ENCODE results near the gene ADAM19.

Gene ADAM19, protein sequence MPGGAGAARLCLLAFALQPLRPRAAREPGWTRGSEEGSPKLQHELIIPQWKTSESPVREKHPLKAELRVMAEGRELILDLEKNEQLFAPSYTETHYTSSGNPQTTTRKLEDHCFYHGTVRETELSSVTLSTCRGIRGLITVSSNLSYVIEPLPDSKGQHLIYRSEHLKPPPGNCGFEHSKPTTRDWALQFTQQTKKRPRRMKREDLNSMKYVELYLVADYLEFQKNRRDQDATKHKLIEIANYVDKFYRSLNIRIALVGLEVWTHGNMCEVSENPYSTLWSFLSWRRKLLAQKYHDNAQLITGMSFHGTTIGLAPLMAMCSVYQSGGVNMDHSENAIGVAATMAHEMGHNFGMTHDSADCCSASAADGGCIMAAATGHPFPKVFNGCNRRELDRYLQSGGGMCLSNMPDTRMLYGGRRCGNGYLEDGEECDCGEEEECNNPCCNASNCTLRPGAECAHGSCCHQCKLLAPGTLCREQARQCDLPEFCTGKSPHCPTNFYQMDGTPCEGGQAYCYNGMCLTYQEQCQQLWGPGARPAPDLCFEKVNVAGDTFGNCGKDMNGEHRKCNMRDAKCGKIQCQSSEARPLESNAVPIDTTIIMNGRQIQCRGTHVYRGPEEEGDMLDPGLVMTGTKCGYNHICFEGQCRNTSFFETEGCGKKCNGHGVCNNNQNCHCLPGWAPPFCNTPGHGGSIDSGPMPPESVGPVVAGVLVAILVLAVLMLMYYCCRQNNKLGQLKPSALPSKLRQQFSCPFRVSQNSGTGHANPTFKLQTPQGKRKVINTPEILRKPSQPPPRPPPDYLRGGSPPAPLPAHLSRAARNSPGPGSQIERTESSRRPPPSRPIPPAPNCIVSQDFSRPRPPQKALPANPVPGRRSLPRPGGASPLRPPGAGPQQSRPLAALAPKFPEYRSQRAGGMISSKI

DNA sequence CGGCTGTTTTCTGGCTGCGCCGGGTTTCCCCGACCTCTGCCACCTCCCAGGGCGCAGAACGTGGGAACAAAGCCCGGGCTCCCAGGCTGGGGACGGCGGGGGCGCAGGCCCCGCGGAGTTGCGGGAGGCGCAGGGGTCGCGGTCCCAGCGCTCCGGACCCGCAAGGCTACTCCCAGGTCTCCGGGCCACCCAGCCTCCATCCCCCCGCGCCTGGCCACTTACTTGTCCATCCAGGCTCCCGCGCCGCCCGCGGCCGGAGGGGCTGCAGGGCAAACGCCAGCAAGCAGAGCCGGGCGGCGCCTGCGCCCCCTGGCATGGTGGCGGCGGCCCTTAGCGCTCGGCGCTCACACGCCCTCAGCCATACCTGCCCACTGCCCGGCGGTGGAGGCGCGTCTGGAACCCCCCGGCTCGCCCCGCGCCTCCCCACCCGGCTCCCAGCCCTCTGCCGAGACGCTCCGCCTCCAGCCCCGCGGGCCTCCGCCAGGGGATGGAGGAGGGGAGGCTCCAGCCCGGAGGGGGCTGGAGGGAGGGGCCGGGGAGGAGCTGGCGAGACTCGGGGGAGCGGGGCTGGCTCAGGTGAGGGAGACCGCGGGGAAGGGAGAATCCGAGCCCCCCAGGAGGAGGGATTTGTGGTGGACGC is at the start of gene ADAM19:
Gene ADAM19, minus strand, starts transcription at position 395 of the 640 bp plus-strand sequence. Its CDS starts 79 bp downstream, at position 316.
- DNase-seq, result peak in 21 of 58 donors; percentile 19 to 60 (median 42)

DNA sequence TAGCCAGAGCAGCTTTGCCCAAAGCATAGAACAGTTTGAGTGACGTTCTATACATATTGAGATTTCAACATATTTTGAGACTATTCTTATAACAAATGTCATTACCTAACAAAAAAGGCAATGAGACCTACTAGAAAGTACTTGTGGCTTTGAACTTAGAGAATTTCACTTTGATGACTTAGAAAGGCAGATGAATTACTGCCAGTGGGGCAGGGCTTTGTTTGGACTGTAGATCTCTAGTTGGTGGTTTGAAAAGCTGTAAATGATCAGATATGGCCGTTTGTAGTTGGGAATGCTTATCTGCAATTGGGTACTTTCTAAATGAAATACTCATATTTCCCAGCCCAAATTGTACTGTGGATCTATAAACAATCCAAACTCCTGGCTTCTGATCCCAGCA is 48.6 kb upstream of the ADAM19 start:
- no peak for DNase-seq

DNA sequence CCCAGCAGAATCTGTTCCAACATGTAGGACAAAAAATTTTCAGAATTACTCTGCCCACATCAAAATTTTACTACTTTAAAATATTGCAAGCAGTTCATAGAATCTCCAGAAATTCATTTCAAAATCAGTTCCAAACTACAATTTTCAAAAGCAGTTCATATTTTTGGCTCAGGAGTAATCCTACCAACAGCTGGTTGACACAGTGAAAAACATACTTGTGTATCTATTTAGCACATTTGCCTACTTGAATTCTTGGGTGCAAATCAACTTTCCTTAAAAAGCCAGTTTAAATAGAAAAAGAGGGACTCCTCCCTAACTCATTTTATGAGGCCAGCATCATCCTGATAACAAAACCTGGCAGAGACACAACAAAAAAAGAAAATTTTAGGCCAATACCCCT is 45.2 kb upstream of the ADAM19 start:
- DNase-seq, result peak in 1 of 58 donors; percentile 18

DNA sequence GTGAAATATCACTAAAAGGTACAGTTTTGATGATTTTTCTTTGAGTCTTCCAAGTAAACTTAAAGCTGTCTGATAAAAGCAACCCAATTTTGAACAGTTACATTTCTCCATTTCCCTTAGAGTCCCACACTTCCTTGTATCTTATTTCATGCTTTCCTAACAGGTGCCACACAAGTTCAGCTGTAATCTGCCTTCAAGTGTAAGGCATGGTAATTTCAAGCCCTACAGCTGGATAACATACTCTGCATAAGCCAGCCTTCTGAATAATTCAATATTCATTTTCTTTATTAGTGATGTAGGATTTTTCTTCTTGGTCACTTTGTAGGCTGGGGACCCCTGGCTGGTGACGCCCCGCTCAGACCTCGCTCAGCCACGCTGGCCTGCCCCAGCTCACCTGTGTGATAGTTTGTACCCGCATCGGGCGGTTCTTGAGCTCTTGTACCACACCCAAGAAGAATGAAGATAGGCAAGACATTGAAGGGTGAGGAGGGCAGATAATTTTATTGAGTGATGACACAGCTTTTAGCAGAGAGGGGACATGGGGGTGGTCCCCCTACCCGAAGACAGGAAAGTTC is 42.7 kb upstream of the ADAM19 start:
- no peak for DNase-seq

DNA sequence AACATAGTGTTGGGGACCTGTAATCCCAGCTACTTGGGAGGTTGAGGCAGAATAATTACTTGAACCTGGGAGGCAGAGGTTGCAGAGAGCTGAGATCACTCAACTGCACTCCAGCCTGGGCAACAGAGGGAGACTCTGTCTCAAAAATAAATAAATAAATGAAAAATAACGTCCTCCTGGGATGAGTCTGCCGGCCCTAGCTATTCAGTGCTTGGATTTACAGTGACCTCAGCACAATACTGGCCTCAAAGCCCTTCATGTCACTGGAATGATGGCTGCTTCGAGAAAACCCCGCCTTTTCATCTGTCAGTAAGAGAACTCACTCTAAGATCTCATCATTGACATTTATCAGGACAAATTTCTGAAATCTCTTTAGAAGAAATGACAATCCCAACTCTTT is 41.2 kb upstream of the ADAM19 start:
- no peak for DNase-seq

DNA sequence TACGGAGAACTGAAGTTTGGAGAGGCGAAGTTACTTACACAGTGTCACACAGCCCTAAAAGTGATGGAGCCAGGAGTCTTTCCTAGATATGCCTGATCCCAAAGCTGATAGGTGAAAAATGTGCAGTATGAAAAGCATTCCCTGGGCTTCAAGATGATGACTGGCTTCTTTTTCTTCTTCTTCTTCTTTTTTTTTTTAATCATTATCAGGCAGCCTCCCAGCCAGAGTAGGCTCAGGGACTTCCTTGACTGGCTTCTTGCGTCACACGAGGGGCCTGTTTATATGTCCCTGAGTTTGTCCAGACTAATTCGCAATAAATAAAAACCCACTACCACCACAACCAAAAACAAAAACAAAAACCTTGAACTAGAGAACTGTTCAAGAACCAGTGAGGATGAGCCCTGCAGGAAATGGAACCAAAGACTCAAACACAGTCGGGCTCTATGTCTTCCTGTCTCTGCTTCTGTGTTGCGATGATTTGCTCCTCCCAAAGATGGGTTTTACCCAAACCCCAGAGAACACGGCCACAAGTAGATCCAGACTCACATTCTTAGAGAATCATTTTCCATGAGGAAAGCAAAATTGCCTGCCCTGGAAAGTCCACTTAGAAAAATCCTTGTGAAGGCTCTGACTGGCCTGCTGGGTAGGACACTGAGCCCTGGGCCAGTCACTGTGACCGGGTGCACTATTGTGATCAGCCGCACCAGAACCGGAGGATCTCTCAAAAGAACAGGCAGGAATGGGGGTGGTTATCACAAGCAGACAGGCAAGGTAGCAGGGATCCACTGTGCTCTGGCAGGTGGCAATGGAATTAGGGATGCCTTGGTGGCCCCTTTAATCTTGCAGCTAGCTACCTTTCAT is 38.0 kb upstream of the ADAM19 start:
- DNase-seq, result no peak

DNA sequence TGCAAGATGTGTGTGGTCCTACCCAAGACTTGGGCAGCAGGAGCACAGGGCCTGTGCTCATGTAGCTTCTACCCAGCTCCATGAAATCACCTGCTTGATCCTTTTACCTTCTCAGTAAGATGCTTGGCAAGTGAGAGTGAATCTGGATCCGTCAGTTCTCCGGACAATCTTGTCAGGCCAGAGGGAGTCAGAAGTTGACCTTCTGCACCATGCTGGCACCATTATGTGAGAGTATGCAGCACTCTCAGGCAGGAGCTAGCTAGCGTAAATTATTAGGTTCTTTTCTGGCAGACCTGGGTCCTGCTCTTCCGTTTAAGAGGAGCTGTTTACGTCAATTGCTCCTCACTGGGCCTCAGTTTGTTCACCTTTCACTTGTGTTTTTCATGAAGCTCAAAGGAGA is 37.0 kb upstream of the ADAM19 start:
- DNase-seq, result no peak

DNA sequence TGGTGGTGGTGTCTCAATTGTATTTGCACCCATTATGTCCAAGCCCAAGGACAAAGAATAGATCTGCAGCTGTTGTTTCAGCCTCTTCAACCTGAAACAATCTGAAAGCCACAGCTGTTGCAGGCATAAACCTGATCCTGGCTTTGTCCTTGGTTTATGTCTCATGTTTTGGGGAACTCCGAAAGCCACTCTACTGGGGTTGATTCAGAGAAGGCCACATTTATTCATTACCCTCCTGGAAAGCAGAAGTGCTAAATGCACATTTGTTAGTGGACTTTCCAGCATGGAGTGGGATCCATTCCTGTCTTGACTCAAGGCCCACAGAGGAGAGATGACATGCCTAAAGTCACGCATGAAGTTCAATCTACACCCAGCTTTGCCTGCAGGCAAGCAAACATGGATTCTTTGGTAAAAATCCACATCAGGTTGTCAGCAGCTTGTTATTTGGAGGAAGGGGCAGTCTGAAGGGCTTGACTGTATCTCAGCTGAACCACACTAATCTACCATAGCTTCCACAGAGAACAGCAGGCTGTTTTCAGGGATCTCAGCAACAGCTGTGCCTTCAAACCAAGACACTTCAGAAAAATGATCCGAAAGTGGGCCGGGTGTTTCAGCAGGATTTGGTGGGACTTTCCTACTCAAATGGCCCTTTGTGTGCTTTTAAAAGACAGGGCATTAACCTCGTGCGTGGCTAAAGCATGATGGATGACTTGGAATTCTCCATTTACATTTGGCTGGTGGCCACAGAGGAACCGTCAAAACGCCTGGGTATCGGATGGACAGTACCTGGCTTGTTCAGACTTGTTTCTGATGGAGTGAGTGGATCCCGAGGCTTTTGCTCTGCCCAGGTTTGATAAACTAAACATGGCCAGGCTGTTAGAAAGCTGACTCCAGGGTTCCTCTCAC is 36.2 kb upstream of the ADAM19 start:
- DNase-seq, result no peak

DNA sequence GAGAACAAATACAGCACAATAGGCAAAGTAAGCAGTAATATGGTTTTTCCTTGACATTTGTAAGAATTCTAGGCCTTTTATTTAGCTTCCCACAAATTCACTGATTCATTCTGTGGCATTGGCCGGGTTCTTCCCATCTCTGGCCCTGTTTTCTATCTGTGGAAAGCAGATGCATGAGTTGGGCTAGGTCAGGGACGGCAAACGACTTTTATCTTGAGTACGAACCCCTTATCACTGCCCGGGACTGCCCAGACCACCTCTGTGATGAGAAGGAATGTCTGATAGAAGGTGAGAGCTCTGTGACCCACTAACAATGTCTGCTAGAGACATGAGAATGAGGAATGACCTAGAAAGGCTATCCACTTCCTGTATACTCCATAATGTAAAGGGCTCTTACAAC is 35.4 kb upstream of the ADAM19 start:
- no peak for DNase-seq

DNA sequence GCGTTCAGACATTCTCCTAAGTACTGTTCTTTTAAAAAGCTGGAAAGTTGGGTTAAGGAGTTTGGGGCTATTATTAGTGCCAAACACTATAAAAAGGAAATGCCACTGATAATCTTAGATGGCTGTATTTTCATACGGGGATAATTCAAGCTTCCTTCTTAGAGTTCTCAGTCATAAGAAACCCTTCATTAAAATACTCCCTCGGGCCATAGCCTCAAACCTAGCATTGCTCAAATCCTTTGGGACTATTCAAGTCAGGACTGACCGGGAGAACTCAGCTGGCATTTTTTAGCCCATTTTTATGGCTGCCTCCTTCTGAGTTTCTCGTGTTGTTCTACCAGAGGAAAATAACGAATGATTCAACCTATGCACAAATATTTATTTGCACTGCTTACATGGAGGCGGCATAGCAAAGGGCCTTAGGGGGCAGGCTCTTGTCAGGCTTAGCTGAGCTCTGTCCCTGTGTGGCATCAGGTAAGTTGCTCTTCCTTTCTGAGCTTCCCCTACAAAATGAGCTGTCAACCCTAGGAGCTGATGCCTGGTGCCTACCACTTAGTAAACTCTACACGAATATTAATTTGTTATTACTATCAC is 33.5 kb upstream of the ADAM19 start:
- no peak for DNase-seq

DNA sequence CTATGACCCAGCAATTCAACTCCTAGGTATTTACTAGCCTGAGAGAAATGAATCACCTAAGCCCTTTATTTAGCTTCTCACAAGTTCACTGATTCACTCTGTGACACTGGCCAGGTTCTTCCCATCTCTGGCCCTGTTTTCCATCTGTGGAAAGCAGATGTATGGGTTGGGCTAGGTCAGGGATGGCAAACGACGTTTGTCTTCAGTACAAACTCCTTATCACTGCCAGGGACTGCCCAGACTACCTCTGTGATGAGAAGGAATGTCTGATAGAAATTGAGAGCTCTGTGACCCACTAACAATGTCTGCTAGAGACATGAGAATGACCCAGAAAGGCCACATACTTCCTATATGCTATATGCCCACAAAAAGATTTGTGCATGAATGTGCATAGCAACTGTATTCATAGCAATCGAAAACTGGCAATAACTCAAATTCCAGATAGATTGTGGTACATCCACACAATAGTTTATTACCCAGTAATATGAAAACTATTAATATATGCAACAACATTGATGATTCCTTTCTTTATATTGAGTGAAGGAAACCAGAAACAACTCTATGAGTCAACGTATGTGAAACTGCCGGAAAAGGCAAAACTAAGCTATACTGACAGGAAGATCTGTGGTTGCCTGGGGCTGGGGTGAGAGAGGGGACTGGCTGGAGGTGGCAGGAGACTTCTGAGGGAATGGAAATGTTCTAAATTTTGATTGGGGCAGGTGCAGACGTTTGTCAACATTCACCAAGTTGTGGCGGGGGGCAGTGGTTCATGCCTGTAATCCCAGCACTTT is 32.0 kb upstream of the ADAM19 start:
- DNase-seq, result no peak

DNA sequence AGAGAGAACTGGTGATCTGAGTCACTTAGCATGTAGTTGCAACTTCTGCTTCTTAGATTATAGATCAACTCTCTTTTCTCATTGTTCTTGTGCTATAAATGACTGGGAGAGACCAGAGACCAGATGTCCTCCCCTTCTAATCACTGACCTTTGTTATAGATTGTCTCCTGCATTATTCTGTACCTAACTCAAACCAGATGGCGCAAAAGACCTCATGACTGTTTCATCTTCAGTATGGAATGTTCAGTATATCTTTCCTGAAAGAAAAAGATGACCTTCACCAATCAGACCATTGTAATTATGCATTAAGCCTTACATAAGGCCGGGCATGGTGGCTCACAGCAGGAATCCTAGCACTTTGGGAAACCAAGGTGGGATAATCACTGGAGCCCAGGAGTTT is 30.5 kb upstream of the ADAM19 start:
- no peak for DNase-seq

DNA sequence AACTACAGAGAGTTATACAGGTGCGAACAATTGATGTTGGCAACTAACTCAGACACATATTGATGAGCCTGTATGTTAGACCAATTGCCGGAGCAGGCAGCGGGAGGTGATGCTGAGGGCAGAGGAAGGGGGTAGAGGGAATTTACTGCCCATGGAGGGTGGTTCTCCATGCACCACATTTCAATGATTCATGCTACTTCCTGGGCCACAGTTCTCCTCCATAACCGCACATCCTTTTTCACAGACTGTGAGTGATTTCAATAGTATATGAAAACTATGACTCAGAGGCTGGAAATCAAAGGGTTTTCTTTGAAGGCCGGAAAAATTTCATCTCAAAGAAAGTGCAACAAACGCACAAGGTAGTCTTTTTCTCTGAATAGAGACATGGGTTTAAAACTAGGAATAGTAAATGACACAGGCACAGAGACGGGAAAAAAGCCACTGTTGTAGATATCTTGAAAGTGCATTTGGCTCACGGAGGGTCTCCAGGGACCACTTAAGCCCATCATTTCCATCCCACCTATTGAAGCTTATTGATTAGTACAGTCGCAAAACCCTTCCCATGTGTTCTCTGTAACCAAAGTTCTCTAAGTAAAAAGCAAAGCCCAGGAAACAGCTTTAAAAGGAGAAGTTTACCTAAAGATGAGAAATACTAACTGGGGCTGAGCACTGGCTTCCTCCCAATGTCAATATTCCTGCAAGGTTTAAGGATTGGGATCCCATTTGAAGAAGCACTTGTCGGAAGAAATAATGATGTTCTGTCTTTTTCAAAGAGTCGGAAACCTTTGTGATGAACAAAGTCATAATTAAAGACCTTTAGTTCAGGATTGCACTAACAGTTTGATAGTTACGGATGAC is 28.0 kb upstream of the ADAM19 start:
- DNase-seq, result no peak

DNA sequence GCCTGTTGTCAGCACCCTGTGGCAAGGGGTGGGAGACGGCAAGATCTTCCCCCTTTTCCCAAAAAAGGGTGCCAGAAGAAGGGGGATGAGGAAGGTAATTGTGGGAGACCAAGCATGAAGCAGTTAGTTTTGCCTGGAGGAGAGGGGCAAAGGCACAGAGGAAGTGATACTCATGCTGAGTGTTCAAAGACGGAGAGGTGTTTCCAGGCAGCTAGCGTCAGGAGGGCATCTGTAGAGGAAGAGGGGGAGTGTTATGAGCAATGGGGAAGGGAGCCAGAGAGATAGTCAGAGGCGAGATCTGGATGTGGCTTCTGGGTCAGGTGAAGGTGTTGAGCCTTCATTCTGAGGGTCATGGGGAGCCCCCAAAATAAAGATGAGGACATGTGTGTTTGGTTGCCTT is 26.9 kb upstream of the ADAM19 start:
- no peak for DNase-seq

DNA sequence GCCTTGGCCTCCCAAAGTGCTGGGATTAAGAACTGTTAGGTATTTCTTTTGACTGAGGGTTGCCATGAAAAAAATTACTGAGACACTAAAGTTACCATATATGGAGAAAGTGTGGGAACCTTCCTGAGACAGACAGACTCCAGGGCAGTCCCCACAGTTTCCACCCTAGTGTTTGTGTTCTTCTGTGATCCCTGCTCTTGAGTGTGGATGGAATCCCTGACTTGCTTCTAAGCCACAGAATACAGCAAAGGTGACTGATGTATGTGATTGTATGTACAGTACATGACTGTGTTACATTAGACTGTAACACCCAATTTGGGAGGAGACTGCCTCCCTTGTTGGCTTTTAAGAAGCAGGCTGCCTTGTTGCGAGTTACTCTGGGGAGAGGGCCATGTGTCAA is 24.7 kb upstream of the ADAM19 start:
- DNase-seq, result no peak

DNA sequence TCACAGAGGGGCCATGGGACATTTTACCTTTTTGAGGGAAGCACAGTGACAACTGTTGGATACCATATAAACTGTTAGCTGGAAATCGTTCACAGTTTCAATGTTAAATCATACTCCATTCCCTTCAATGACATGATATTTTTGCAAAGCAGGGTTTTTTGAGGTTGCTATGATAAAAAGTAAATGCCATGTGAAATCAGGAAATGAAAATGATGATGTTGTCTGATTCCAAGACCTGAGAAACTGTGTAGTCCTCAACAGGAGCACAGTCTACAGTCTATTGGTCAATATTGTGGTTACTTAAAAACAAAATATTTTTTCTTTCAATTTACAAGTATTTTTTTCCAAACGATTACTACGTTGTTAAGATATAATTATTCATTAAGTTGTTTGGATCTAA is 24.0 kb upstream of the ADAM19 start:
- no peak for DNase-seq

DNA sequence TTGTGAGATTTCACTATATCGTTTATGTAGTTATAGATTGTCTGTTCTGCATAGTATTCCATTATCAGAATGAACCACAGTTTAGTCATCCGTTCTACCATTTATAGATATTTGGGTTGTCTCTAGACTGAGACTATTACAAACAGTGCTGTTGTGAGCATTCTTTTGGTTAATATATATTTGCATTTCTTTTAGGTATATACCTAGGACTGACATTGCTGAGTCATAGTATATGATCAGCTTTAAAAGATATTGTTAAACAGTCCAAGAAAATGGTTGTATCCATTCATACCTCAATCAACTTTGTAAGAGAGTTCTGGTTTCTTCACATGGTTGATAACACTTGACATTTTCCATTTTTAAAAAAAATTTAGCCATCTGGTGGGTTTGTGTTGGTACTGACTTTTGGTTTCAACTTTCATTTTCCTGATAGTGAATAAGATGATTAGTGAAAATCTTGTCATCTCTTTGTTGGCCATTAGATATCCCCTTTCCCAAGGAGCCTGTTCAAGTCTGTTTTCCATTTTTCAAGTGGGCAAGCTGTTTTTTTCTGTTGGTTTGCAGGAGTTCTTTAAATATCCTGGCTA is 22.9 kb upstream of the ADAM19 start:
- no peak for DNase-seq
